GM19468 (cell line): Measurements from ENCODE around the gene CTNNA3.

Source experiments
- ATAC-seq: cut with Tn5 transposase; IDR thresholded peaks from one replicate; pipeline ENCODE4 v1.9.1; 2021; ENCODE audit warnings: mild to moderate bottlenecking, moderate library complexity, moderate number of reproducible peaks; ENCODE audit not compliant: unreplicated experiment; ENCODE audit errors: extremely low read depth

CTNNA3 gene

DNA sequence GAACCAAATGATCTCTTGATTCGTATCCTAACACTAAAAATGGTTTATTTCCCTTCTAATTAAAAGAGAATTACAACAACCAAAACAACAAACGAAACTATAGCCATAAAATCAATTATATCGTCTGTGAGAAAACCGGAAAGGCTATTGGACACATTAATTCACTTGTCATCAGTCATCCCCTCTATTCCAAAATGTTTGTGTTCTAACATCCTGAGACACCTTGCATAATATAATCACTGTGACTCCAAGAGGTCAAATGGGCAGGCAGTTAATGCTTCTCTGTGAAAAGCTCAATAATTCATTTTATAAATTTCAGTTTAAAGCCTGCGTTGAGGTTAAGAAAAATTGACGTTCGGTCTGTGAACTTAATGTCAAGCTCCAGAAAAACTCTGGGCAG is 770.6 kb downstream of the CTNNA3 start:
- no peak for ATAC-seq

GRCh38 chr10:66924674-66925345 is 771.2 kb downstream of the CTNNA3 start:
- no peak for ATAC-seq

GRCh38 chr10:66919248-66919647 is 776.7 kb downstream of the CTNNA3 start:
- no peak for ATAC-seq

- ATAC-seq = no peak
Observed at GRCh38 chr10:66917104-66917503, 778.9 kb downstream of the CTNNA3 start.

DNA sequence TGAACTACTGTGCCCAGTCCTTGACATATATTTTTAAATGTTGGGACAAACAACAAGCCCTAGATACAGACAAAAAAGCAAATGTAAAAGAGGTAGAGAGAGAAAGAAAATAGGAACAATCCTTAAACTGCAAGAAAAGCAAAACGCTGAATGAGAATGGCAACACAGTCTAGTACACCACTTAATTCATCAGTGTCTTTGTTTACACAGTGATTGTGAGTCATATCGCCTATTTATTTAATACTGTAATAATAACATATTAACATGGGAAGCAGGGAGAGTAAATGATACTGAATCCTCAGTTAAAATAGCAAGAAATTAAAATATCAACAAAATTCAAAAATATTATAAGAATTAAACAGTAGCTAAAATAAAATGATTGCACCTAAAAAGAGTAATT is 780.0 kb downstream of the CTNNA3 start:
- ATAC-seq = no peak

DNA sequence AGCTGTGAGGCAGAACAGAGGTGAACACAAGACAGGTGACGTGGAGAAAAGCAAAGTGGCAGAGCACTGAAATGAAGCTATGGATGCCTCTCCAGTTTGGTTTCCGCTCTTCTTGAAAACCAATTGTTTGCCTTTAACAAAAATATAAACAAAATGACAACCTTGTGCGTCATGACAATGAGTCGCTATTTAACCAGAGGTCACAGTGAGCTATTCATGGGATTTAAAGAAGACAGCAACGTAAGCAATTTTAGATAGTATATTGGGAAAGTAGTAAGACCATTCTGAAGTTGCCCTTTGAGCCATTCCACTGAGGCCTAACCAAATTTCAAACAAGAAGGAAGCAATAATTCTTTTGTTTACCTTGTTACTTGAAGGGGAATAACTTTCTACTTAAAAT is 785.3 kb downstream of the CTNNA3 start:
- no peak for ATAC-seq

DNA sequence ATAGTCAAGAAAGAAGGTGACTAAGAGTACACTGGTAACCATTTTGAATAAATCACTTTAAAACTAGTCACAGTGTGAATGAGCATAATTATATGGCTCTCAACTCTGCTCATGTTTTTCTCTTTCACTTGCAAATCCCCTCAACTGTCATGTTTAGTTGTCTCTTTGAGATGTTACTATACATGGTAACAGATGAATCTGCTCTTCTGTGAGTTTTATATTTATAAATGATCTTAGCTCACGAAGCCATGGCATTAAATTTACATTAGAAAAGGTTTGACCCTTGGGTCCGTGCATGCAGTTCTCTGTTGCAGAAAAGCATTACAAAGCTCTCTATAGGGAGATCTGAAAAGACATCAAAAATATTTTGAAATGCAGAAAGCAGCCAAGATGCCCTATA is 803.1 kb downstream of the CTNNA3 start:
- ATAC-seq = no peak

GRCh38 chr10:66888237-66888636 is 807.8 kb downstream of the CTNNA3 start:
- ATAC-seq = no peak

DNA sequence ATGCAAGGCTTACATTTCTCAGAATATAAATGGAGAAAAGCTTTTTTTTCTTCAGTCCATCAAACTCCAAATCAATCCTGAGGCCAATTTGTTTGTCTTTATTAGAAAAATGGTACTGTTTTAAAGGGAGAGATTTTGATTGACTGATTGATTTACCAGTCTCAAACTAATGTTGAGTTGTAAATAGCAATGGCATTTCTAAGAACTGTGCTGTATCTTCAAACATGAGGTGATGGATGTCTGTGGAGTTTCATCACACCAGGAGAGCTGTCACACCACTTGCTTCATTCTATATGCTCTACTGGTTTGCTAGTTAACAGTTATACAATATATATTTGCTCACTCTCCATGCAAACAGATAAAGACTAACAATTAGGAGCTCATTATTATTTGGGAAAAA is 809.1 kb downstream of the CTNNA3 start:
- ATAC-seq = no peak

GRCh38 chr10:66882271-66882670 is 813.7 kb downstream of the CTNNA3 start:
- ATAC-seq = no peak

DNA sequence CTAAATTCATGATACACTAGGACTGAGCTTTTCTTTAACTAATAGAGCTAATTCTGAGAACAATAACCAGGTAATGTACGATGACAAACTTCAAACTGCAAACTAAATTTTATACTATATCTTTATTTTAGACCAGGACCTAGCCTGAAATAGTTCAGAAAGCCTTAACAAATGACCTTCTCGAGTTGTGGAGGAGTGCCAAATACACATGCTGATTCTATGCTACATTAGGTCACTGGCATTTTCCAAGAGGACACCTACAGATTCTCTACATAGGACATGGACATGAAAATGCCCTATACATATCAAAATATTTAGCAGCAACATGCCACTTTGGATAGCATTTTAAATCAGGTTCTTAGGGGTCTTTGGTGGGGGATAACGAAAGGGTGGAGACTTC is 814.2 kb downstream of the CTNNA3 start:
- no peak for ATAC-seq

GRCh38 chr10:66880826-66881225 is 815.2 kb downstream of the CTNNA3 start:
- no peak for ATAC-seq

- ATAC-seq = no peak
Observed at GRCh38 chr10:66880292-66880691, 815.7 kb downstream of the CTNNA3 start.

- ATAC-seq = no peak
Observed at GRCh38 chr10:66877361-66877760, 818.6 kb downstream of the CTNNA3 start.

DNA sequence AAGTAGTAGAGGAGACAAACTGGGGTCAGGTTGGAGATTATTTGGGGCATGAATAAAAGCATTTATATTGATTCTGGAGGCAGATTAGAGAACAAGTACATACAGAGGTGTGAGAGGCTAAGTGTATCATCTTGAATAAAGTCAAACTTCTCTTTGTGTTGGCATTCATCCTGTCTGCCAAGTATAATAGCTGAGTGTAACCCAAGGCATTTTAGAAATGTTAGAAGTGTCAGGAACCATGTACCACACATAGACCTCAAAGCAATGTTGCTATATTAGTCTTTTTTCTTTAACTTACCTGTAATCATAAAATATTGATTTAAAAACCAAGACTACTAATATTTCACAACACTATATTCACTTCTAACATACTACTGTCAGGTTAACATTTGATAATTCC is 826.4 kb downstream of the CTNNA3 start:
- ATAC-seq = no peak

- ATAC-seq = no peak
Observed at GRCh38 chr10:66862687-66863258, 833.2 kb downstream of the CTNNA3 start.

GRCh38 chr10:66860376-66860945 is 835.5 kb downstream of the CTNNA3 start:
- ATAC-seq = no peak

DNA sequence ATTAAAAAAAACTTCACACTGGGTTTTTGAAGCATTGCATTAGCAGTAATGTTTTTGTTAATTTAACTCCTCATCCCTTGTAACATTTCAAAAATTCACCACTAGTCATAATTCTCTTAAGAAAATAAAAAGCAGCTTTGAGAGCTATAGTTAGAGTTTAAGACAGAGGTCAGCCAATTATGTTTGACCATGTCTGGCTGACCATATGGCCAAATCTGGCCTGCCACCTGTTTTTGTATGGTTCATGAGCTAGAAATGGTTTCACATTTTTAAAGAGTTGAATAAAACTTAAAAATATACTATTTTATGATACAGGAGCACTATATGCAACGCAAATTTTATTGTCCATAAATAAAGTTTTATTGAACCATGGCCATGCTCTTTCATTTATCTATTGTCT is 843.2 kb downstream of the CTNNA3 start:
- no peak for ATAC-seq

GRCh38 chr10:66848856-66849255 is 847.1 kb downstream of the CTNNA3 start:
- ATAC-seq = no peak

GRCh38 chr10:66844176-66844942 is 851.6 kb downstream of the CTNNA3 start:
- ATAC-seq = no peak

DNA sequence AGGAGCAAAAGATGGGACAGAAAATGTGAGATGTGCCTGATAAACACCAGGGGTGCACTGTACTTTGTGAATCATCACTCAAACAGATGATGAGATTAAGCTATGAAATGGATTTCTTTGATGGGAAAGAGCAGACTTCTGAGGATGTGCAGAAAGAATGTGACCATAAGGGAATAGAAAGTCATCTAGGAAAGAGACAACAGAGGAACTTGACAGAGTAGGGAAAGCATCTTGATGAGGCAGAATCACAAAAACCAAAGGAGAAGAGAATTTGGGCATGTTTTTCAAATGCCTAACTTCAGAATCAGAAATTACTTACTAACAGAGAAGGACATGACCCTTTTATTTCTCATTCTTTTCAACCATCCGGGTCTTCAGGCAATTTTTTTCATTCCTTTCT is 852.6 kb downstream of the CTNNA3 start:
- ATAC-seq = no peak
